ENCODE measurements around the gene ATXN7L1.
"Not testable (repeated sequence)": the region's sequence is repeated elsewhere in the genome, so short reads cannot be mapped to it uniquely, and the experiment has no call there.

Gene ATXN7L1

GRCh38 chr7:105862276-105862675 is 14.1 kb downstream of the ATXN7L1 start:
- in situ Hi-C loops (cut with MboI; ENCODE audit: low sequenced_read_pairs) = no loop called here

DNA sequence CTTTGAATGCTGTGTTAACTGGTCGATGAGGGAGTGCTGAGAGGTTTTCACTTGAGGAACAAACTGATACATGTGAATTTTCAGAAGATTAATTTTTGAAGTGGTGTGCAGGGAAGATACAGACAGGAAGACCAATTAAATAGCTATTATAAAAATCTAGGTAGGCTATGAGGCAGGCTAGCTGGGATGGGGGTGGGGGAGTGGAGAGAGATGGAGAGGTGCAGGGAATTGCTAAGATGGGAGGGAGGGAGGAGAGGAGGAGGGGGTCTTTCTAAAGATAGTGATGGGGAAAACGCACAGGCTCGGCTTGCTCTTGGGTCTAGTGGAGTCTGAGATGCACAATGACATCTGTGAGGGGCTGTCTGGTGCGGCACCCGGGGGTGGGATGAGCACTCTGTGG is 15.2 kb downstream of the ATXN7L1 start:
- in situ Hi-C loops (cut with MboI; ENCODE audit: low sequenced_read_pairs) = no loop called here

- in situ Hi-C loops (cut with MboI; ENCODE audit: low sequenced_read_pairs) = no loop called here
These were observed 15.6 kb downstream of the ATXN7L1 start for GRCh38 chr7:105860793-105861192.

- in situ Hi-C loops (cut with MboI; ENCODE audit: low sequenced_read_pairs) = no loop called here
These were observed 19.1 kb downstream of the ATXN7L1 start for GRCh38 chr7:105857009-105857952.

GRCh38 chr7:105854498-105854897 is 21.9 kb downstream of the ATXN7L1 start:
- in situ Hi-C loops (cut with MboI; ENCODE audit: low sequenced_read_pairs) = no loop called here

GRCh38 chr7:105853931-105854419 is 22.4 kb downstream of the ATXN7L1 start:
- in situ Hi-C loops (cut with MboI; ENCODE audit: low sequenced_read_pairs) = no loop called here

GRCh38 chr7:105851064-105851463 is 25.3 kb downstream of the ATXN7L1 start:
- in situ Hi-C loops (cut with MboI; ENCODE audit: low sequenced_read_pairs) = no loop called here

- in situ Hi-C loops (cut with MboI; ENCODE audit: low sequenced_read_pairs) = no loop called here
These were observed 27.1 kb downstream of the ATXN7L1 start for GRCh38 chr7:105849122-105849855.

- in situ Hi-C loops (cut with MboI; ENCODE audit: low sequenced_read_pairs) = no loop called here
These were observed 30.0 kb downstream of the ATXN7L1 start for GRCh38 chr7:105846404-105846803.

DNA sequence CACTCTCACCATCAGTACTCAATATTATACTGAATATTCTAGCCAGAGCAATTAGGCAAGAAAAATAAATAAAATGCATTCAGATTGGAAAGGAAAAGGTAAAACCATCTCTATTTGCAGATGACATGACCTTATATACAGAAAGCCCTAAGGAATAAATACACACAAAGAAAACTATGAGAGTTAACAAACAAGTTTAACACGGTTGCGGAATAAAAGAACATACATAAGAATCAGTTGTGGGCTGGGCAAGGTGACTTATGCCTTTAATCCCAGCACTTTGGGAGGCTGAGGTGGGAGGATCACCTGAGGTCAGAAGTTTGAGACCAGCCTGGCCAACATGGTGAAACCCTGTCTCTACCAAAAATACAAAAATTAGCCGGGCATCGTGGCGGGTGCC is 31.7 kb downstream of the ATXN7L1 start:
- in situ Hi-C loops (cut with MboI; ENCODE audit: low sequenced_read_pairs) = not testable (repeated sequence)

DNA sequence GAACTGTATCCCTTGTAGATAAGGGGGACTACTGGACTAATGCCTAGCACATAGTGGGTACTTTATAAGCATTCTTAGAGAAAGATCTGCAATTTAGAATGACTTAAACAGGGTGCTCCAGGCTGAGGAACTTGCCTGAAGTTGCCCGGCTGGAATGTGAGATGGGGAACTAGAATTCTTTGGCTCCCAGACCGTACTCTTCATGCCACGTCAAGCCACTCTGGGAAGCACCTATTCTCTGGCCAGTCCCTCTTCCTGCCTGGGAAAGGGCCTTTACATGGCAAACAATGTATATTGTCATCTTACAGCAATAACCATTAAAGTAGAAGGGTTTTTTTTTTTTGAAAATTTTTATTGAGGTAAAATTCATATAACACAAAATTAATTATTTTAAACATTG is 34.5 kb downstream of the ATXN7L1 start:
- in situ Hi-C loops (cut with MboI; ENCODE audit: low sequenced_read_pairs) = no loop called here

- in situ Hi-C loops (cut with MboI; ENCODE audit: low sequenced_read_pairs) = no loop called here
These were observed 35.2 kb downstream of the ATXN7L1 start for GRCh38 chr7:105840981-105841749.

GRCh38 chr7:105839266-105839665 is 37.1 kb downstream of the ATXN7L1 start:
- in situ Hi-C loops (cut with MboI; ENCODE audit: low sequenced_read_pairs) = no loop called here

GRCh38 chr7:105838627-105839231 is 37.7 kb downstream of the ATXN7L1 start:
- in situ Hi-C loops (cut with MboI; ENCODE audit: low sequenced_read_pairs) = no loop called here

DNA sequence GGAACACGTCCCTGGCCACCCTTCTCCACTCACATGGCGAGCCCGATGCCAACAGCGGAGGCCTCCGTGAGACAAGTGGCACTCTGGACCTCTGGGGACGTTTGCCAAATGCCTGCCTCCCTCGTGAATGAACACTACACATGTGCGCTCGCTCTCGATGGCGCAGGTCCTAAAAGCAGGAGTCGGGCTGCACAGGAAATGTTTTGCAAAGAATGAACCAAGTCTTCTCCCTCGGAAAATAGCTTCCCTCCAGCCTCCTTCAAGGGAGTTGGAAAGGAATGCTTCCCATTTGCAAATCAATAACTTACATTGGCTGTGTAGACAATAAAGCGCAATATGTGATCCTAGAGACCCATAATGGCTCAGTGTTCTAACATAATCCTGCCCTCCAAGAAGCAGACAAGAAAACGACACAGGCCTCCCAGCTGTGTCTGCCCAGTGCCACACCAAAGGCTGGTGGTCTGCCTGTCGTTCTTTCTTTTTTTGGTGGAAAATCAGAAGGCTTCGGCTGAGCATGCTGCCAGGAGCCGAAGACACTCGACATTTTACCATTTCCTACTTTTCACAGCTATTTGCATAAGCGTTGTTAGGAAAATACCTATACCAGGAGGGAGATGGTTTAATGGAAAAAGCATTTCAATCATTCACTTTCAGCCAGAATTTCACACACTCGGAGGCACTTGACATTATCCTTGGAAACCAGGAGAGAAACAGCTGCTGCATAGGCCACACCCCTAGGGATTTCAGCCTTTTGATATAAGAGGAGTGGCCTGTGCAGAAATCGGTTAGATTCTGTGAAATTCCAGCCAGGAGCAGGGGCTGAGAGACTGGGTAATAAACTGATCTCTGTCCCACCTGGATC is 38.4 kb downstream of the ATXN7L1 start:
- in situ Hi-C loops (cut with MboI; ENCODE audit: low sequenced_read_pairs) = no loop called here

GRCh38 chr7:105835441-105835840 is 41.0 kb downstream of the ATXN7L1 start:
- in situ Hi-C loops (cut with MboI; ENCODE audit: low sequenced_read_pairs) = no loop called here

- in situ Hi-C loops (cut with MboI; ENCODE audit: low sequenced_read_pairs) = no loop called here
These were observed 44.4 kb downstream of the ATXN7L1 start for GRCh38 chr7:105831824-105832535.

- in situ Hi-C loops (cut with MboI; ENCODE audit: low sequenced_read_pairs) = no loop called here
These were observed 45.1 kb downstream of the ATXN7L1 start for GRCh38 chr7:105831302-105831620.

All from hTERT RPE-1 (cell line).